Measurements from ENCODE around the gene VAV2.
A peak's percentile ranks its signal among the peaks of the same experiment; 100 is the strongest.

Gene VAV2

DNA sequence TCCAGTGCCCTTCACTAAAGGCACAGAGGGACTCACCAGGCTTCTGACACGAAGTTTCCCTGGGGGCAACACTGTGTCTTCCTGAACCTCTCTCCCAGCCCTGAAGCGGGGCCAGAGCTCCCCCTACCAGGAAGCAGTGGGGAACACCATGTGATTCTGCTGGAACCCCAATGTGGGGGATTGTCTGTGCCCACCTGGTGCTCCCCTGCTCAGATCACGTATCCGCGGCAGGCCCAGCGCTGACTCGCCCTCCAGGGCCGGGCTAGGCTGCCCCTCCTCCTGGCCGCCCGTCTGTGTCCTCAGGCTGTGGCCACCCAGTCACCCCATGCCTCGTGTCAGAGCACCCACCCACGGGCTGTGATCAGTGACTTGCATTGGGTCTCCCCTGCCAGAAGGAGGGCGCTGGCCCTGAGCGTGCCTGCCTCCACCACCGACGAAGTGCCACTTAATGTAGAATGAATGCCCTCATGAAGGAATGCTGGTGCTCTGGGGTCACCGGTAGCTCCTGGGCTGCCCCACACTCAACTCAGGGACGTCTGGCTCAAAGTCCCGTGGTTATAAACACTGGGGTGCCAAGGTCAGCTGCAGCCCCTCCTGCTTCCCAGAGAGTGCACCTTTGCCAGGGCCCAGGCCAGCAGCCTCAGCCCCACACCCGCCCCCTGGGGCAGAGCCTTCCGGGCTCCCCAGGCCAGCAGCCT lies 276.1 kb downstream of the VAV2 start:
- DNase-seq = peak; percentile 72

DNA sequence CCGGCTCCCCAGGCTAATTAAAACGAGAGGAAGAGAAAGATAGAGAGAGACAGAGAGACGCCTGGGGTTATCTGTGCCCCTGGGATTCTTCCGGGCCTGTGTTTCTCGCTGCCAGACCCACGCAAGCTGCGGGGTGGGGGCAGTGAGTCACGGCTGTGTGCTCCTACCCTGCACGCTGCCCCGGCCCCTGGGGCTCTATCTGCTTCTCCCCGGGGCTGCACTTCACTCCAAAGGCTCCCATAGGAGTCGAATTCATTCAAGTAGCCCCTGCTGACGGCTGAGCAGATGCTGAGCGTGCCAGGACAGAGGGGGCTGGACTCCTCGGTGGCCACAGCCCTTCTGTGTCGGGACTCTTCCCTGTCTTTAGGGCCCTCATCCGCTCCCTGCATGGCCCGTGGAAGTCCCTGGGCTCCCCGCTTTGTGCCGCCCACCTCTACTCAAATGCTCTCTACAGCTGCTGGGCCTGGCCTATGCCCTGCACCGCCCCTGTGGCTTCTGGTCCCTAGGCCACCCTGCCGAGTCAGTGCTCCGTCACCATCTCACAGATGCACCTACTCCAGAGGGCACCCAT lies 276.7 kb downstream of the VAV2 start:
- DNase-seq = peak; percentile 91

DNA sequence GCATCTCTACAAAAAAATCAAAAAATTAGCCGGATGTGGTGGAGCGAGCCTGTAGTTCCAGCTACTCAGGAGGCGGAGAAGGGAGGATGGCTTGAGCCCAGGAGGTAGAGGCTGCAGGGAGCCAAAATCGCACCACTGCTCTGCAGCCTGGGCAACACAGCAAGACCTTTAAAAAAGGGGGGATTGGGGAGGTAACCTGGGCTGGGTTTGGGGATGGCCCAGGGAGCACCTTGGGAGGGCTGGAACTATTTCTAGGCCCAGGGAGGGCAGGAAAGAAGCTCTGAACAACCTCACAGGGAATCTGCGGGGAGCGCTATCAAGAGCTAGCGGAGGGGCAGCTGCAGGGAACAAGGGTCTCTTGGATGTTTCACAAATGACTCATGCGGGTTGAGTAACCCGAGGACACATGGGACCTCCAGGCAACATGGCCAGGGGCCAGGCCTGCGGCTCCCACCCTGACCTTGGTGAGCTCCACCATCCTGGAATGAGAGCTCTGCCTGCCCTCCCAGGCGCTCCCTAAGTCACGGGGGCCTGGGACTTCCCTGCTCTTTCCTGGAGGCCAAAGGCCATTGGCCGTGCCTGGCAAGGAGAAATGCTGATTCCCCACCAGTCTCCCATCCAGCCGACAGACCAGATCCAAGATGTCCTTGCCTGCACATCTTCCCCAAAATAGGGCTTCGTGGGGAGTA lies 277.4 kb downstream of the VAV2 start:
- peak; percentile 95 for DNase-seq

DNA sequence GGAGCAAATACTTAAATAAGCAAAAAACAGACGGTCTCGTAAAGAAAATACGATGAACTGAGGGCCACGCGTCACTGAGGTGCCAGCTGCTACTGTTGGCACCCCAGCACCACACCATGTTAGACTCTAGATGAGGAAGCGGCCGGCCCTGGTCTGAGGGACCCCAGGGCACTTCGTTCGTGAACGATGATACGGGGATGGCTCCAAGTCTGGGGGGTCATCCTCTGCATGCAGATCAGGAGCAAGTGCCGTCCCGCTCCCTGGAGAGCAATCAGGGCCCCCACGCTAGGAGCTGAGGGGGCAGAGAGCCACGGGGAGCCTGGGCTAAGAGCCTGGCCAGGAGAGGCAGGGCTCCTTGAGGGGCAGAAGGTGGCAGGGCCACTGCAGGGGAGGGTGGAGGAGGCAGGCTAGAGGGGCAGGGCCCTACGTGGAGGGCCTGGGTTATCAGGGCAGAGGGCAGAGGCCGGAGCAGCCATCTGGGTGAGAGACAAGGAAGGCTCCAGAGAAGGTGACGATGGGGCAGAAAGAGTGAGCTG lies 278.1 kb downstream of the VAV2 start:
- DNase-seq = no peak

DNA sequence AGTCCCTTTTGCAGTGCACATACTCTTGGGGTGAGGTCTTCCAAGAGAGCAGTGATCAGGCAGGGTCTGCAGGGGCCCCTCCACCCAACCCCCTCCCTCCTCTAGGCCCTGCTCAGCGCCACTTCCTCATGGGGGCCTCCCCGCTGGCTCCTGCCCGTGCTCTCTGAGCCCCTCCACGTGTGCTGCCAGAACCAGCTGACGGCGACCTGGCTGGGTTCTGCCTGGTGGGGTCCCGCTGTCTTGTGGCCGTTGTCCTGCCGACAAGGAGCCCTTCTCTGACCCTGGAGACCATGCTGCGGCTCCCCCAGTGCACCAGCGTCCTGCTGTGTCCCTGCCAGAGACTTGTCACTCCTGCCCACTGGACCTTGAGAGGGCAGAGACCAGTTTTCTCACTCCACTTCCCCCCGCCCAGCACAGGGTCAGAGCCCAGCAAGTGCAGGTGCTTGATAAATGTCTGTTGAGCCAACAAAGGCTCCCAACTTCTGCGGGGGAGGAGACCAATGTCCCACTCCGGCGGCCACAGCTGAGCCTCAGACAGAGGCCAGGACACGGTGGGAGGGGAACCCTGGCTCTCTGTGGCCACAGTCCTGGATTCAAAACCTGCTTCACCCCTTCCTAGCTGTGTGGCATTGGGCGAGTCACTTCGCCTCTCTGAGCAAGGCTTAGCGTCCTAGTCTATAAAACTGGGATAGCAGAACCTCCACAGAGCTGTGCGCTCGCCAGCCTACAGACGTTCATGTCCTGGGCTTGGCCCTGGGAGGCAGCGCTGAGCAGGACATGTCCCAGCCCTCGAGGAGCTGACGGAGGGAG lies 278.8 kb downstream of the VAV2 start:
- DNase-seq = no peak

DNA sequence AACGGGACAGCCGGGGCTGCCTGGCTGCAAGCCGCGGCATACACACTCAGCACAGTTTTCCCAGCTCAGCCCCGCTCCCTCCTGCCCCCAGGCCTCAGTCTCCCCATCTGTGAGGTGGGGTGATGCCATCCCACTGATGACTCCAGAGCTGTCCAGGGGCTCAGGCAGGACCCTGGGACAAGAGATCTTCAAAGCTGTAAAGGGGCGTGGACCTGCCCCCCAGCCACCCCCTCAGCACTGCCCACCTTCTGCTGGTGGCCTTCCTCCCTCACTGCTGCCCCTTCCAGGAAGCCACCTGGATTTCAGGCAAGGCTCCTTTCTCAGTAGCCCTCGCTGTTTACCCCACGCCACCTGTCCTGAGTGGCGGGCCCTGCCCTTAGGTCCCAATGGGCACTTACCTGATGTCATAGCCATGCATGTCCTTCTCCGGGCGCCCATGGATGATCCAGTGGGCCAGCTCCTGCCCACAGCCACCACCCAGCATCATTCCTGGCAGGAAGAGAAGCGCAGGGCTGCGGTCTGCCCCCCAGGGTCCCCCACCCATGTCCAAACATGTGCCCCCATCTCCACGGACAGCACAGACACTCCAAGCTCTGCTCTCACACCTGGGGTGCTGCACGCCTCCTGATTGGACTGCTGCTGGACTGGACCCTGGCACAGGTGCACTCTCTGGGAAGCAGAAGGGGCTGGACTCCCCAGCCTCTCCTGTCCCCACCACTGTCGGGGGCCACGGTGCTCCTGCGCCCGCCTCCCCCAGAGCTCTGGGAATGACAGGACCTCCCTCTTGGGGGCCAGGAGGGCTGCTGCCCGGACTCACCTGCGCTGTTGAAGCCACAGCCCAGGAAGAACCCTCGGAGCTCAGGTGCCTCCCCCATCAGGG lies 279.7 kb downstream of the VAV2 start:
- DNase-seq = no peak

Measured in EL (cell line).